ENCODE data around the gene SCYL1.

SCYL1 gene

DNA sequence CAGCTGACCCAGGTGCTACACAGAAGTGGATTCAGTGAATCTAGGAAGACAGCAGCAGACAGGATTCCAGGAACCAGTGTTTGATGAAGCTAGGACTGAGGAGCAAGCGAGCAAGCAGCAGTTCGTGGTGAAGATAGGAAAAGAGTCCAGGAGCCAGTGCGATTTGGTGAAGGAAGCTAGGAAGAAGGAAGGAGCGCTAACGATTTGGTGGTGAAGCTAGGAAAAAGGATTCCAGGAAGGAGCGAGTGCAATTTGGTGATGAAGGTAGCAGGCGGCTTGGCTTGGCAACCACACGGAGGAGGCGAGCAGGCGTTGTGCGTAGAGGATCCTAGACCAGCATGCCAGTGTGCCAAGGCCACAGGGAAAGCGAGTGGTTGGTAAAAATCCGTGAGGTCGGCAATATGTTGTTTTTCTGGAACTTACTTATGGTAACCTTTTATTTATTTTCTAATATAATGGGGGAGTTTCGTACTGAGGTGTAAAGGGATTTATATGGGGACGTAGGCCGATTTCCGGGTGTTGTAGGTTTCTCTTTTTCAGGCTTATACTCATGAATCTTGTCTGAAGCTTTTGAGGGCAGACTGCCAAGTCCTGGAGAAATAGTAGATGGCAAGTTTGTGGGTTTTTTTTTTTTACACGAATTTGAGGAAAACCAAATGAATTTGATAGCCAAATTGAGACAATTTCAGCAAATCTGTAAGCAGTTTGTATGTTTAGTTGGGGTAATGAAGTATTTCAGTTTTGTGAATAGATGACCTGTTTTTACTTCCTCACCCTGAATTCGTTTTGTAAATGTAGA, 24.3 kb upstream of the SCYL1 start:
- H3K4me3 Mint-ChIP-seq, result no peak overlapping the region
- peaks cover 26% of the 10 kb centered on the region for H3K4me1 Mint-ChIP-seq
- TF ChIP-seq, protein P1, sequence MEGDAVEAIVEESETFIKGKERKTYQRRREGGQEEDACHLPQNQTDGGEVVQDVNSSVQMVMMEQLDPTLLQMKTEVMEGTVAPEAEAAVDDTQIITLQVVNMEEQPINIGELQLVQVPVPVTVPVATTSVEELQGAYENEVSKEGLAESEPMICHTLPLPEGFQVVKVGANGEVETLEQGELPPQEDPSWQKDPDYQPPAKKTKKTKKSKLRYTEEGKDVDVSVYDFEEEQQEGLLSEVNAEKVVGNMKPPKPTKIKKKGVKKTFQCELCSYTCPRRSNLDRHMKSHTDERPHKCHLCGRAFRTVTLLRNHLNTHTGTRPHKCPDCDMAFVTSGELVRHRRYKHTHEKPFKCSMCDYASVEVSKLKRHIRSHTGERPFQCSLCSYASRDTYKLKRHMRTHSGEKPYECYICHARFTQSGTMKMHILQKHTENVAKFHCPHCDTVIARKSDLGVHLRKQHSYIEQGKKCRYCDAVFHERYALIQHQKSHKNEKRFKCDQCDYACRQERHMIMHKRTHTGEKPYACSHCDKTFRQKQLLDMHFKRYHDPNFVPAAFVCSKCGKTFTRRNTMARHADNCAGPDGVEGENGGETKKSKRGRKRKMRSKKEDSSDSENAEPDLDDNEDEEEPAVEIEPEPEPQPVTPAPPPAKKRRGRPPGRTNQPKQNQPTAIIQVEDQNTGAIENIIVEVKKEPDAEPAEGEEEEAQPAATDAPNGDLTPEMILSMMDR (IDR thresholded peaks at IDR 0.05; ENCODE audit: unreplicated experiment in 3 of 3), result no peak
- no peak overlapping the region for H3K27ac Mint-ChIP-seq
- no peaks in the 10 kb centered on the region for H3K27me3 Mint-ChIP-seq (ENCODE audit: low read depth)
- peaks cover 2% of the 10 kb centered on the region for H3K9me3 Mint-ChIP-seq
- peaks cover 3% of the 10 kb centered on the region for H3K36me3 Mint-ChIP-seq (ENCODE audit: low read depth)

DNA sequence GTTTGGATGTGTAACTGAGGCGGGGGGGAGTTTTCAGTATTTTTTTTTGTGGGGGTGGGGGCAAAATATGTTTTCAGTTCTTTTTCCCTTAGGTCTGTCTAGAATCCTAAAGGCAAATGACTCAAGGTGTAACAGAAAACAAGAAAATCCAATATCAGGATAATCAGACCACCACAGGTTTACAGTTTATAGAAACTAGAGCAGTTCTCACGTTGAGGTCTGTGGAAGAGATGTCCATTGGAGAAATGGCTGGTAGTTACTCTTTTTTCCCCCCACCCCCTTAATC, 23.8 kb upstream of the SCYL1 start:
- TF ChIP-seq, protein P1 (IDR thresholded peaks at IDR 0.05; ENCODE audit: unreplicated experiment in 3 of 3), result no peak
- H3K36me3 Mint-ChIP-seq (ENCODE audit: low read depth), result peaks cover 9% of the 10 kb centered on the region
- no peak overlapping the region for H3K27ac Mint-ChIP-seq
- H3K9me3 Mint-ChIP-seq, result peaks cover 2% of the 10 kb centered on the region
- no peaks in the 10 kb centered on the region for H3K27me3 Mint-ChIP-seq (ENCODE audit: low read depth)
- peaks cover 27% of the 10 kb centered on the region for H3K4me1 Mint-ChIP-seq
- no peak overlapping the region for H3K4me3 Mint-ChIP-seq

DNA sequence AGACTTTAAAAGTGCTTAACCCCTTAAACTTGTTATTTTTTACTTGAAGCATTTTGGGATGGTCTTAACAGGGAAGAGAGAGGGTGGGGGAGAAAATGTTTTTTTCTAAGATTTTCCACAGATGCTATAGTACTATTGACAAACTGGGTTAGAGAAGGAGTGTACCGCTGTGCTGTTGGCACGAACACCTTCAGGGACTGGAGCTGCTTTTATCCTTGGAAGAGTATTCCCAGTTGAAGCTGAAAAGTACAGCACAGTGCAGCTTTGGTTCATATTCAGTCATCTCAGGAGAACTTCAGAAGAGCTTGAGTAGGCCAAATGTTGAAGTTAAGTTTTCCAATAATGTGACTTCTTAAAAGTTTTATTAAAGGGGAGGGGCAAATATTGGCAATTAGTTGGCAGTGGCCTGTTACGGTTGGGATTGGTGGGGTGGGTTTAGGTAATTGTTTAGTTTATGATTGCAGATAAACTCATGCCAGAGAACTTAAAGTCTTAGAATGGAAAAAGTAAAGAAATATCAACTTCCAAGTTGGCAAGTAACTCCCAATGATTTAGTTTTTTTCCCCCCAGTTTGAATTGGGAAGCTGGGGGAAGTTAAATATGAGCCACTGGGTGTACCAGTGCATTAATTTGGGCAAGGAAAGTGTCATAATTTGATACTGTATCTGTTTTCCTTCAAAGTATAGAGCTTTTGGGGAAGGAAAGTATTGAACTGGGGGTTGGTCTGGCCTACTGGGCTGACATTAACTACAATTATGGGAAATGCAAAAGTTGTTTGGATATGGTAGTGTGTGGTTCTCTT, 23.2 kb upstream of the SCYL1 start:
- peaks cover 2% of the 10 kb centered on the region for H3K9me3 Mint-ChIP-seq
- H3K4me3 Mint-ChIP-seq, result no peak overlapping the region
- peaks cover 27% of the 10 kb centered on the region for H3K4me1 Mint-ChIP-seq
- H3K27ac Mint-ChIP-seq, result no peak overlapping the region
- H3K36me3 Mint-ChIP-seq (ENCODE audit: low read depth), result peaks cover 14% of the 10 kb centered on the region
- no peaks in the 10 kb centered on the region for H3K27me3 Mint-ChIP-seq (ENCODE audit: low read depth)
- TF ChIP-seq, protein P1 (IDR thresholded peaks at IDR 0.05; ENCODE audit: unreplicated experiment in 3 of 3), result no peak

DNA sequence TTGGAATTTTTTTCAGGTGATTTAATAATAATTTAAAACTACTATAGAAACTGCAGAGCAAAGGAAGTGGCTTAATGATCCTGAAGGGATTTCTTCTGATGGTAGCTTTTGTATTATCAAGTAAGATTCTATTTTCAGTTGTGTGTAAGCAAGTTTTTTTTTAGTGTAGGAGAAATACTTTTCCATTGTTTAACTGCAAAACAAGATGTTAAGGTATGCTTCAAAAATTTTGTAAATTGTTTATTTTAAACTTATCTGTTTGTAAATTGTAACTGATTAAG, 22.7 kb upstream of the SCYL1 start:
- Mint-ChIP-seq H3K4me3 (no peak overlapping the region), H3K9me3 (peaks cover 2% of the 10 kb centered on the region), H3K4me1 (peaks cover 25% of the 10 kb centered on the region), H3K27ac (no peak overlapping the region), H3K27me3 (ENCODE audit: low read depth) (no peaks in the 10 kb centered on the region), H3K36me3 (ENCODE audit: low read depth) (peaks cover 20% of the 10 kb centered on the region)
- TF ChIP-seq, protein P1 (IDR thresholded peaks at IDR 0.05; ENCODE audit: unreplicated experiment in 3 of 3), result no peak

DNA sequence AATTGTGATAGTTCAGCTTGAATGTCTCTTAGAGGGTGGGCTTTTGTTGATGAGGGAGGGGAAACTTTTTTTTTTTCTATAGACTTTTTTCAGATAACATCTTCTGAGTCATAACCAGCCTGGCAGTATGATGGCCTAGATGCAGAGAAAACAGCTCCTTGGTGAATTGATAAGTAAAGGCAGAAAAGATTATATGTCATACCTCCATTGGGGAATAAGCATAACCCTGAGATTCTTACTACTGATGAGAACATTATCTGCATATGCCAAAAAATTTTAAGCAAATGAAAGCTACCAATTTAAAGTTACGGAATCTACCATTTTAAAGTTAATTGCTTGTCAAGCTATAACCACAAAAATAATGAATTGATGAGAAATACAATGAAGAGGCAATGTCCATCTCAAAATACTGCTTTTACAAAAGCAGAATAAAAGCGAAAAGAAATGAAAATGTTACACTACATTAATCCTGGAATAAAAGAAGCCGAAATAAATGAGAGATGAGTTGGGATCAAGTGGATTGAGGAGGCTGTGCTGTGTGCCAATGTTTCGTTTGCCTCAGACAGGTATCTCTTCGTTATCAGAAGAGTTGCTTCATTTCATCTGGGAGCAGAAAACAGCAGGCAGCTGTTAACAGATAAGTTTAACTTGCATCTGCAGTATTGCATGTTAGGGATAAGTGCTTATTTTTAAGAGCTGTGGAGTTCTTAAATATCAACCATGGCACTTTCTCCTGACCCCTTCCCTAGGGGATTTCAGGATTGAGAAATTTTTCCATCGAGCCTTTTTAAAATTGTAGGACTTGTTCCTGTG, 22.1 kb upstream of the SCYL1 start:
- TF ChIP-seq, protein P1 (IDR thresholded peaks at IDR 0.05; ENCODE audit: unreplicated experiment in 3 of 3), result no peak
- Mint-ChIP-seq H3K9me3 (peaks cover 2% of the 10 kb centered on the region), H3K27ac (no peak overlapping the region), H3K36me3 (ENCODE audit: low read depth) (peaks cover 25% of the 10 kb centered on the region), H3K27me3 (ENCODE audit: low read depth) (no peaks in the 10 kb centered on the region), H3K4me3 (no peak overlapping the region), H3K4me1 (peaks cover 29% of the 10 kb centered on the region)
